ENCODE data around the gene COX6A1.

The COX6A1 gene

DNA sequence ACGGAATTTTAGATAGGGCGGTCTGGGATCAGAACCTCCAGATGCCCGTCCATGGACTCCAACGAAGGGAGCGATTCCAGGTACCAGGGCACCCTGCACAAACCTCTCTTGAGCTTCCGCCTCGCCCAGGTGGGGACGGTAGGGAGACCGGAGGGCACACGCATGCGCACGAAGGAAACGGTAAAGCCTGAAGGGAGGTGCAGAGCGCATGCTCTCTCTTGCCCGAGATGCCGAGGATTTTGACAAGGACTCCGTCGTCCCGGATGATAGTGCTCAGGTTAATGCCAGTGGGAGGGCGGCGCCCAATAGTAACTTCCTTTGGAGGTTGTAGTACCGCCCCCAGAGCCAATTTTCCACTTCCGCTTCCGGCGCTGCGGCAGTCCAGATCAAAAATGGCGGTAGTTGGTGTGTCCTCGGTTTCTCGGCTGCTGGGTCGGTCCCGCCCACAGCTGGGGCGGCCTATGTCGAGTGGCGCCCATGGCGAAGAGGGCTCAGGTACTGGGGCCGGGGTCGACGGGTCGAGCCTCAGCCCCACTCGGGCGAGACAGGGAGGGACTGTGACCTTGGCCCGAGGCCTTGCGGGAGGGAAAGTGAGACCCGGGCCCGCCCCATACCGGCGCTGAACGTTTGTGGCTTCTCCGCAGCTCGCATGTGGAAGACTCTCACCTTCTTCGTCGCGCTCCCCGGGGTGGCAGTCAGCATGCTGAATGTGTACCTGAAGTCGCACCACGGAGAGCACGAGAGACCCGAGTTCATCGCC is at the start of gene COX6A1:
COX6A1 (plus strand) TSS at position 379 of the 760 bp plus-strand sequence; CDS start at position 393, 14 bp downstream.
- DNase-seq = peak; percentile 100

- no peak for DNase-seq
Observed at GRCh38 chr12:120388691-120389481, 49.0 kb upstream of the COX6A1 start.

DNA sequence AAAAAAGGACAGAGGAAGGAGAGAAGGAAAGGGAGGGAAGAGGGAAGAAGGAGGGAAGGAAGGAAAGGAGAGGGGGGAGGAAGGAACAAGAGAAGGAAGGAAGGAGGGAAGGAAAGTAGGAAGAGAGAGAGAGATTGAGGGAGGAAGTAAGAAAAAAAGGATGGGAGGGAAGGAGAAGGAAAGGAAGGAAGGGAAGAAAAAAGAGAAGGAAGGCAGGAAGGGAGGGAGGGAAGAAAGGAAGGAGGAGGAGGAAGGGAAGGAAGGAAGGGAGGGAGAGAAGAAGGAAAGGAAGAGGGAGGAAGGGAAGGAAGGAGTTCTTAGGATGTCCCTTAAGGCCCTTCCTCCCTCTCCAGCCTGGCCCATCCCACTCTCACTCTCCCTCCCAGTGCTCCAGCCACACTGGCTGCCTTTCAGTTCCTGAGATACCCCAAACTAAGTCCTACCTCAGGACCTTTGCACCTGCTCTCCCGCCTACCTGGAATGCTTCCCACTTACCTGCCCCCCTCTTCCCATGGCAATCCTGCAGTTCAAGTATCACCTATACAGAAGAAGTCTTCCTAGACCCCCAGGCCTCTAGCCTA is 47.3 kb upstream of the COX6A1 start:
- DNase-seq = no peak

DNA sequence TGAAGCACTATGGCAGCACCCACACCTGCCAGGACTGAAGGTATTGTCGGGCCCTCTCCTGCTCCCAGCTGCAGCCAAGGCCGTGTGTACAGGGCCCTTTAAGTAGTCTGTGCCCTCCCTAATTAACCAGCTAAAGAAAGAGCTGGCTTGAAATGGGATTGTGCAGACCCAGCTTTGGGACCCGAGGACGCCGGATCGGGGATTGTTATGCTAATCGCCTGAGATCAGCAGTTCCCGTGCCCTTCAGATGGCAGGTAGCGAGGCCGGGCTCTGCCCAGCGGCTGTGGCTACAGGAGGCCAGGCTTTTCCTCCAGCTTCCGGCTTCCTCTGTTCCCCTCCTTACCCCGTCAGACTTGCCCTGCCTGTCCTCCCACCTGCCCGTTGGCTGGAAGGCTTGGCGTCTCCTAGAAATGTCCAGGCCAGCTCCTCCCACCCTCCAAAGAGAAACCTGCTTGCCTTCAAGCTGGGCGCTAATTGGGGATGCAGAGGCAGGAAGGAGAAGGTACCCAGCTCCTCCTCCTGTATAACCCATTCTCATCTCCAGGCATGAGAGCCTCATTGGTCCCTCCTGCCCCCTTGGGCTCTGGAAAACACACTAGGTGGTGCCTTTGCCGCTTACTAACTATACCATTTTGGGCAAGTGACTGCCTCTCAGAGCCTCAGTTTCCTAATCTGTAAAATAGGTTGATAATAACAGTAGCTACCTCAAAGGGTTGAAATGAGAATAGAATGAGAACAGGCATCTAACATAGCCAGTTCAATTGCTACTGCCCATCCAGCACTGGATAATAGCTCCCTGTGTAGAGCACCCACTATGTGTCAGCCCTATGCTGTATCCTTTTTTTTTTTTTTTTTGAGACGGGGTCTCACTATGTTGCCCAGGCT is 43.2 kb upstream of the COX6A1 start:
- DNase-seq = no peak

GRCh38 chr12:120397824-120398540 is 39.9 kb upstream of the COX6A1 start:
- DNase-seq = no peak

GRCh38 chr12:120399531-120399930 is 38.4 kb upstream of the COX6A1 start:
- DNase-seq = no peak

DNA sequence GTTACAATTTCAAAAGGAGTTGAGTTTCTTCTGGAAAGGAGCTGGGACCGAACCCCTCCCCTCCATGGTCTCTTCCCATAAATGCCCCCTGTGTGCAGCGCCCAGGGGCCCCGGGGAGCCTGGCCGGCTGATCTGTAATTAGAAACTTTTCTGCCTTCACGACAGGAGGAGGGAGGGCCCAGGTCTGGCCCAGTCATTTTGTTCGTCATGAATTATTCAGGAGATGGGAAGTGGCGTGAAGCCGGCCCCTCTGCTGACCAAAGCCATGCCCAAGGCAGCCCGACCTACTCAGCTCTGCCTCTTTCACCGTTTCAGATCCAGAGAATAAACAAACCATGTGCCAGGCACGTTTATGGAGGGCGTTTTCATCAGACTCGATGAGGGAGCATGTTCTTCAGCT is 35.7 kb upstream of the COX6A1 start:
- DNase-seq = no peak

GRCh38 chr12:120403869-120404268 is 34.0 kb upstream of the COX6A1 start:
- DNase-seq = no peak

DNA sequence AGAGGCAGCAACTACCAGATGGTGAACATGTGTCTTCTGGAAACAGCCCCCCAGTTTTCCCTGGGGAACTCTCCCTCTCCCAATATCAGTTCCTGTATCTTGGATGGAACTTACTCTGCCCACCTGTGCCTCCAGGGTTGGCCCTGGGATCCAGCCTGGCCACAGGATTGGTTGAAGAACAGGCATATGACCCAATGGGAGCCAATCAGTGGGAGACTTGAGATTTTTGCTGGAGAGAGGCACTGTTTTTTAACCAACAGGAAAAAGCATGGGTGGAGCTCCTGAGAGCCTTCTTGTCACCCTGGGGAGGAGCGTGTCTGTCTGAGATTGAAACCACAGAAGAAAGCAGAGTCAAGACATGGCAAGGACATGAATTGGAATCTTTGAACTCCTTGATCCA is 33.6 kb upstream of the COX6A1 start:
- peak; percentile 93 for DNase-seq

DNA sequence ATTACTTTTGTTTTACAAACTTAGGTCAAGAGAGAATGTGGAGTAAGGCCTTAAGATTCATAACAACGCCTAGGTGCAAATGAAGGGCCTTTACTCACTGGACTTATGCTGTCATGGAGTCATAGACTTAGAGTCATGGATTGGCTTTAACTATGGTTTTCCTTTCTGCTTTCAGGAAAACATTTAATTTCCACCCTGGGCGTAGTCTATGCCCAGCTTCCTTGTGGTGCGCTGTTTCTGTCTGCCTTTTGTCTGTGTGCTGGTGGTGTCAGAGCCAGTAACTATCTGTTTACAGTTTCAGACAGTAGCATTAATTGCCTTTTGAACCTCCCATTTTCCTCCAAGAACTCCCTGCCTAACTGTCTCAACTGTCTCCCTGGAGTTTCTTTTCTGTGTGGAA is 31.8 kb upstream of the COX6A1 start:
- DNase-seq = no peak

DNA sequence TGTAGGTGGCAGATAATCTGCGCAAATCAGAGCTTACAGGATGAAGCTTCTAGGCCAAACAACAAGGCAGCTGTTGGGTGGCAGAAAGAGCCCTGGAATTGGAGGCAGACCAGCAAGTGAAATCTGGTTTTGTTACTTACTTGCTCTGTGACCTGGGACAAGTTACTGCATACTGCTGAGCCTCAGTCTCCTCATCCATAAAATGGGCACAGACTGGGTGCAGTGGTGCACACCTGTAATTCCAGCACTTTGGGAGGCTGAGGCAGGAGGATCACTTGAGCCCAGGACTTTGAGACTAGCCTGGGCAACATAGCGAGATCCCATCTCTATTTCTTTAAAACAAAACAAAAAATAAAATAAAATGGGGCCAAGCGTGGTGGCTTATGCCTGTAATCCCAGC is 31.4 kb upstream of the COX6A1 start:
- DNase-seq = no peak

DNA sequence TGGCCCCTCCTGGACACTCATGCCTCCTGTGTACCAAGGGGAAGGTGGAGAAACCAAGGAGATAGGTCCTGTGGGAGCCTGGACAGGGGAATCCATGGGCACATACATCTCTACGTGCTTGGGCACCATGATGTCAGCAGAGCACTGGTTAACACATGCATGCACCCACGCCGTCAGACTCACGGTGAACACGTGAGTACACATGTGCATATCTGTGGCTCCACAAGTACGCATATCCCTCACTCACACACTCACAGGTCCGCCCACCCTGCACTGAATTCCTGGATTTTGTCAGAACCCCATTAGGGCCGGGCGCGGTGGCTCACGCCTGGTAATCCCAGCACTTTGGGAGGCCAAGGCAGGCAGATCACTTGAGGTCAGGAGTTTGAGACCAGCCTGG is 29.1 kb upstream of the COX6A1 start:
- DNase-seq = no peak

- peak; percentile 76 for DNase-seq
Observed at GRCh38 chr12:120412421-120412820, 25.5 kb upstream of the COX6A1 start.

- no peak for DNase-seq
Observed at GRCh38 chr12:120413901-120414695, 23.8 kb upstream of the COX6A1 start.

GRCh38 chr12:120416490-120417216 is 21.3 kb upstream of the COX6A1 start:
- DNase-seq = peak; percentile 66

- DNase-seq = no peak
Observed at GRCh38 chr12:120417917-120418580, 19.9 kb upstream of the COX6A1 start.

GRCh38 chr12:120421701-120422100 is 16.2 kb upstream of the COX6A1 start:
- DNase-seq = no peak

GRCh38 chr12:120422892-120423456 is 14.9 kb upstream of the COX6A1 start:
- DNase-seq = no peak

GRCh38 chr12:120425797-120426196 is 12.1 kb upstream of the COX6A1 start:
- DNase-seq = no peak
